GM19463 (cell line): Measurements from ENCODE around the gene NANOS1.

ENCODE experiments used
- ATAC-seq: cut with Tn5 transposase; IDR thresholded peaks from one replicate; pipeline ENCODE4 v1.9.1; 2021; ENCODE audit warnings: mild to moderate bottlenecking, moderate library complexity; ENCODE audit not compliant: unreplicated experiment

NANOS1 gene

GRCh38 chr10:119055472-119055871 is 26.0 kb downstream of the NANOS1 start:
- no peak for ATAC-seq

- ATAC-seq: no peak
Measured at GRCh38 chr10:119058010-119058409, 28.5 kb downstream of the NANOS1 start.

- ATAC-seq: no peak
Measured at GRCh38 chr10:119059557-119059956, 30.0 kb downstream of the NANOS1 start.

- ATAC-seq: no peak
Measured at GRCh38 chr10:119060107-119060506, 30.6 kb downstream of the NANOS1 start.

GRCh38 chr10:119061352-119061751 is 31.8 kb downstream of the NANOS1 start:
- no peak for ATAC-seq

GRCh38 chr10:119061926-119062325 is 32.4 kb downstream of the NANOS1 start:
- no peak for ATAC-seq

GRCh38 chr10:119070395-119071165 is 41.1 kb downstream of the NANOS1 start:
- no peak for ATAC-seq

GRCh38 chr10:119073584-119073983 is 44.1 kb downstream of the NANOS1 start:
- ATAC-seq: no peak

GRCh38 chr10:119078422-119079179 is 49.1 kb downstream of the NANOS1 start:
- no peak for ATAC-seq

- ATAC-seq: peak; percentile 63
Measured at GRCh38 chr10:119079599-119080520, 50.3 kb downstream of the NANOS1 start.

- peak; percentile 79 for ATAC-seq
Measured at GRCh38 chr10:119080521-119081259, 51.2 kb downstream of the NANOS1 start, which contains the start of gene EIF3A. Gene EIF3A (minus strand): TSS chr10:119080817. CDS start chr10:119080676, 141 bp downstream.
